Activated CD8-positive, alpha-beta memory T cell treated with anti-CD3 and anti-CD28 coated beads, Interleukin-2, amount 50 U/mL, for 24 hours (primary cell): ENCODE results near the gene LBP.
A peak's percentile ranks its signal among the peaks of the same experiment; 100 is the strongest.
"Not testable (repeated sequence)": the region's sequence is repeated elsewhere in the genome, so short reads cannot be mapped to it uniquely, and the experiment has no call there.

ENCODE experiments used
- DNase-seq: peaks from one replicate; pipeline ENCODE4 v3.0.0-alpha.2; 2020; ENCODE audit errors: extremely low read depth

Gene LBP

GRCh38 chr20:38395751-38396395 is 49.6 kb downstream of the LBP start:
- DNase-seq: not testable (repeated sequence)

GRCh38 chr20:38402089-38402488 is 55.8 kb downstream of the LBP start:
- no peak for DNase-seq

- DNase-seq: no peak
Measured at GRCh38 chr20:38402816-38403215, 56.5 kb downstream of the LBP start.

- no peak for DNase-seq
Measured at GRCh38 chr20:38404016-38404415, 57.7 kb downstream of the LBP start.

GRCh38 chr20:38405132-38405531 is 58.9 kb downstream of the LBP start:
- DNase-seq: no peak

GRCh38 chr20:38406476-38406875 is 60.2 kb downstream of the LBP start:
- no peak for DNase-seq

GRCh38 chr20:38407321-38407720 is 61.0 kb downstream of the LBP start:
- no peak for DNase-seq

- not testable (repeated sequence) for DNase-seq
Measured at GRCh38 chr20:38407822-38408221, 61.5 kb downstream of the LBP start.

GRCh38 chr20:38412877-38413577 is 66.7 kb downstream of the LBP start:
- DNase-seq: no peak

- no peak for DNase-seq
Measured at GRCh38 chr20:38414769-38415450, 68.6 kb downstream of the LBP start.

GRCh38 chr20:38418509-38419204 is 72.4 kb downstream of the LBP start:
- DNase-seq: no peak

GRCh38 chr20:38420388-38421085 is 74.3 kb downstream of the LBP start:
- no peak for DNase-seq

GRCh38 chr20:38421915-38422314 is 75.6 kb downstream of the LBP start:
- DNase-seq: no peak

GRCh38 chr20:38423541-38423940 is 77.3 kb downstream of the LBP start:
- DNase-seq: no peak

GRCh38 chr20:38424401-38424800 is 78.1 kb downstream of the LBP start:
- DNase-seq: no peak

- DNase-seq: peak; percentile 20
Measured at GRCh38 chr20:38426006-38426897, 80.0 kb downstream of the LBP start.
